Muscle layer of duodenum (tissue), 2 donors: Measurements from ENCODE around the gene DCBLD1.

Experiments
- H3K27ac ChIP-seq: one replicate; pipeline ENCODE4 v1.7.0; 2013; ENCODE audit warnings: mild to moderate bottlenecking, low read length
- H3K27me3 ChIP-seq: one replicate; pipeline ENCODE4 v1.7.0; 2013; ENCODE audit warnings: low read depth, mild to moderate bottlenecking, control low read depth, low read length
- H3K36me3 ChIP-seq, 2 donors: one replicate each; pipeline ENCODE4 v1.7.0; 2013; ENCODE audit warnings: low read length in 2 of 2, control low read depth in 1 of 2, mild to moderate bottlenecking in 1 of 2; ENCODE audit not compliant: insufficient read depth in 2 of 2, control insufficient read depth in 1 of 2
- H3K4me1 ChIP-seq, 2 donors: one replicate each; pipeline ENCODE4 v1.7.0; 2013; ENCODE audit warnings: low read length in 2 of 2, mild to moderate bottlenecking in 2 of 2, control low read depth in 1 of 2, moderate library complexity in 1 of 2; ENCODE audit not compliant: insufficient read depth in 2 of 2, control insufficient read depth in 1 of 2
- H3K4me3 ChIP-seq, 2 donors: one replicate each; pipeline ENCODE4 v1.7.0; 2013; ENCODE audit warnings: low read length in 2 of 2, low read depth in 1 of 2, mild to moderate bottlenecking in 1 of 2
- H3K9me3 ChIP-seq, 2 donors: one replicate each; pipeline ENCODE4 v1.7.0; 2013; ENCODE audit warnings: low read length in 2 of 2, control low read depth in 1 of 2, mild to moderate bottlenecking in 1 of 2; ENCODE audit not compliant: control insufficient read depth in 1 of 2
- donor health status: healthy.

DCBLD1 gene

DNA sequence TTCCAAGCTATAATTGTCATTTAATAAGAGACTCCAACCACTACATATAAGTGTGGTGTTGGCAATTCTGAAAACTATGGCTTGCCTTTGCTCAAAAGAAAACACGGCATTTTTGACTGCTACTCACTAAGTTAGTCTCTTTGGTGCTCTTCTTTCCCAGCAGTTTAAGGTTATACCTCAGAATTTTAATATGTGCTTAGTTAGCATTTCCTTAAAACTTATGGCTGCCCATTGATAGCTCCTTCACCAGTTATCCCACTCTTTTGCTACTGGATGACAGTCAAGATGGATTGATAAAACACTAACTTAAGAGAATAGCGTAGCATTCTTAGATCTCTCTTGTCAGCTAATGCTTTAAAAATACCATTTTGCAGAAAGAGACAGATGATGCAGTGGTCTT lies 85.8 kb downstream of the DCBLD1 start:
- H3K4me3 ChIP-seq: no peak overlapping the region
- H3K27ac ChIP-seq: no peak overlapping the region
- no peaks in the 10 kb centered on the region for H3K9me3 ChIP-seq
- peaks cover 31 to 42% of the 10 kb centered on the region in 2 donors for H3K36me3 ChIP-seq
- H3K4me1 ChIP-seq: no peaks in the 10 kb centered on the region
- no peaks in the 10 kb centered on the region for H3K27me3 ChIP-seq

DNA sequence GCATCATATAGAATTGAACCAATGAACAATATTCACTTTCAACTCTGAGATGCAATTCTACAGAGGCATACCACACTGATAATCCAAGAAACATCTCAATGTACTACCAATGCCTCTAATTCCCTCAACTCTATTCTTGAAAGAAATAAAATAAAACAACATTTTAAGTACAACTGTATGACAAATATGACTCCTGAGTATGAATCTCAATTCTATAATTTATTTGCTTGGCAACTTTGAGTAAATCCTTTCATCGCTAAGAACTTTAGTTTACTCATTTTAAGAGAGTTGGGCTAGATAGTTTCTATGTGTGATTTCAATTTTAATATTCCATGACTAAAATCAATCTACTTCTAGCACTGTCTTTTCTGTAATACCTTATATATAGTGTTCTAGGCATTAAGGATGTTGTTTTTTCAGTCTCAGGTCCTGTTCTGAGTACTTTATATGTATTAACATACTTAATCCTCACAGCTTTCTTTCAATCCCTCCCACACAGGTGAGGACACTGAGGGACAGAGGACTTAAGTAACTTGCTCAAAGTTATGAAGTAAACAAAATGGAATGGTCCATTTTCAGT lies 86.4 kb downstream of the DCBLD1 start:
- Histone ChIP-seq H3K27me3 (no peaks in the 10 kb centered on the region), H3K36me3 (peaks cover 33 to 43% of the 10 kb centered on the region in 2 donors)

DNA sequence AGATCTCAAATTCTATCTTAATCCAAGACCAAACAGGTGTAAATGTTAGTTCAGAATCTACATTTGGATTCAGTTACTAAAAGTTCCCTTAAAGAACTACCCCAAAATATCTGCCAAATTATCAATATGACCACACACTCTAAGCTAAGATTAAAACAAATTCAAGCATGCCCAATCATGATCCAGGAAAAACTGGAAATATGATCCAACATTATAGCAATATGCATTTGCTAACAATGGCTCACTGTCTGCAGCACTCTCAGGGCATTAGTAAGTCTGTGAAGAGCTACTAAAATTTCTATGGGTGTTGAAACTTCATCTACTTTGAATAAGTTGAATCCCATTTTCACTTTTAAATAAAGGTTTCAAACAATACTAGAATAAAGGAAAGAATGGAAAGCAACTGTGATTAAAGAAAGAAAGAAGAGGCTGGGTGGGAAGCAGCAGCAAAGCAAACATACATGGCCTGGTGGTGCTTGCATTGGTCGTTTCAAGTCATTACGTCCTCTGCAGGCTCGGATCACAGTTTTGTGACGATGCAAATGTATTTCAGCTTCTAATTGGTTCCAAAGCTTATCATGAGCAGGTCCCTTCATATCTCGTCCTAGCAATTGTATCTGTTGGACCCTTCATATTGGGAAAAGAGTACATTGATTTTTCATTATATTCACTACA lies 90.7 kb downstream of the DCBLD1 start:
- no peaks in the 10 kb centered on the region for H3K9me3 ChIP-seq
- peaks cover 33 to 35% of the 10 kb centered on the region in 2 donors for H3K36me3 ChIP-seq
- H3K27me3 ChIP-seq: no peaks in the 10 kb centered on the region
- no peaks in the 10 kb centered on the region for H3K4me1 ChIP-seq
- H3K27ac ChIP-seq: no peak overlapping the region
- H3K4me3 ChIP-seq: no peak overlapping the region

More for the DNA sequence above, 86.4 kb downstream of the DCBLD1 start:
- H3K4me1 ChIP-seq: no peaks in the 10 kb centered on the region
- H3K9me3 ChIP-seq: no peaks in the 10 kb centered on the region
- no peak overlapping the region for H3K4me3 ChIP-seq
- no peak overlapping the region for H3K27ac ChIP-seq

DNA sequence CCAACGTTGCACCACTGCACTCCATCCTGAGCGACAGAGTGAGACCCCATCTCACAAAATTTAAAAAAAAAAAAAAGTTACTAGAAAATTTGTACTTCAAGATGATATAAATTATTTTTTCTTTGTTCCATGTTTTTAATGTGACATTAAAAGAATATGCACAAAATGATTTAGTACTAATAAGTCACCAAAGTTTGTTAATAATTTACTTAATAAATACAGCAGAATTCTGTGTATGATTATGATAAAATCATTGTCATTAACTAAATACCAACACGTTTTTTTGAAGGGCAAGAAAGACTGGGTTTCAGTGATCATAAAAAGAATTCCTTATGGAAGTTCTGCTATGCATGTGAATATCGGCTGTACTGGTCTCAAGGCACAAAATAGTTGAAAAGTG lies 91.7 kb downstream of the DCBLD1 start:
- H3K4me1 ChIP-seq: no peaks in the 10 kb centered on the region
- no peak overlapping the region for H3K27ac ChIP-seq
- peaks cover 27 to 30% of the 10 kb centered on the region in 2 donors for H3K36me3 ChIP-seq
- no peaks in the 10 kb centered on the region for H3K27me3 ChIP-seq
- no peak overlapping the region for H3K4me3 ChIP-seq
- no peaks in the 10 kb centered on the region for H3K9me3 ChIP-seq

DNA sequence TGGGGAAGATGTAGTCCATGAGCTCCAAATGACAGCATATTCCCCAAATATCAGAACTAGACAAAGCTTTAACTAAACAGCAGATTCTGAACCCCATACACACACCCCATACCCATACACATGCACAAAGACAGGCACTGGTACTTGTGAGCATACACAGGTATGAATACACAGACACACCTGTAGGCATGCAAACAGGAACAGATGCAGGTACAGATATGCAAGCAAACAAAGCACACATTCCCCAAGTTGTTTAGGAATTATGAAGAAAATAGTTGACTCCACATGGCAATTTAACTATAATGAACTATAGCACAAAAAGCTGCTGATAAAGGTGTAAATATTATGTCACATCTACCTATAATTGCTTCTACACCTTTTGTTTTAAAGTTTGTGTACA lies 103.2 kb downstream of the DCBLD1 start:
- H3K9me3 ChIP-seq: no peaks in the 10 kb centered on the region
- no peak overlapping the region for H3K27ac ChIP-seq
- no peaks in the 10 kb centered on the region for H3K4me1 ChIP-seq
- H3K27me3 ChIP-seq: no peaks in the 10 kb centered on the region
- H3K4me3 ChIP-seq: no peak overlapping the region
- H3K36me3 ChIP-seq: peaks cover 8 to 12% of the 10 kb centered on the region in 2 donors

DNA sequence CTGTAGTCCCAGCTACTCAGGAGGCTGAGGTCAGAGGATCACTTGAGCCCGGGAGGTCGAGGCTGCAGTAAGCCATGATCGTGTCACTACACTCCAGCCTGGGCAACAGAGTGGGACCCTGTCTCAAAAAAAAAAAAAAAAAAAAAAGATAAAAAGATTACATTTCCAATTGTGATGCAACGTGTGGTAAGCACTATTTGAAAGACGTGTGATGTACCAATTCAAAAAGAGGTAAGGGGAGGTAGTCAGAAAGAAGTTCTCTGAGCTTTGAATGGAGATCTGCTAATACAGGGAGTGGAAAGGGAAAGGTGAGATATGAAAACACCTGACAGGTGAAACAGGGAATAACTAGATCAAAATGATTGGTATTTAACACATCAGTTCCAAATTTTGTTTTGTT lies 108.0 kb downstream of the DCBLD1 start:
- Histone ChIP-seq H3K4me3 (no peak overlapping the region), H3K27ac (no peak overlapping the region), H3K27me3 (no peaks in the 10 kb centered on the region), H3K9me3 (no peaks in the 10 kb centered on the region), H3K36me3 (peaks cover 6 to 8% of the 10 kb centered on the region in 2 donors), H3K4me1 (no peaks in the 10 kb centered on the region)

DNA sequence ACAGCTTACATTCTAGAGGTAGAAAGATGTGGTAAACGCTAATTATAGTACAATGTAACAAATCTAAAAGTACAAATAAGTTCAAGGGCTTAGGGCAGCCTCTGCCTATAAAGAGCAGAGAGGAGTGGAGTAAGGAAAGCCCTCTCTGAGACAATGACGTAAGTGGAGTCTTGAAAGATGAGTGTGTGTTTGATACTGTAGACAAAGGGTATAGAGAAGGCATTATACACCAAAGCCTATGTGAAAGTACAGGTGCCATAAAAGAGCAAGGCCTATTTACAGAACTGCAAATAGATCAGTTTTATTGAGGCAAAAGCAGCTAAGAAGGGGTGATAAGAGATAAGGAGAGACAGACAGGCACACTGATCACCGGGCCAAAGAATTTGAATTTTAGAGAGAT lies 108.9 kb downstream of the DCBLD1 start:
- Histone ChIP-seq H3K9me3 (no peaks in the 10 kb centered on the region), H3K27me3 (no peaks in the 10 kb centered on the region), H3K36me3 (peaks cover 6 to 8% of the 10 kb centered on the region in 2 donors), H3K27ac (no peak overlapping the region), H3K4me3 (no peak overlapping the region), H3K4me1 (no peaks in the 10 kb centered on the region)

DNA sequence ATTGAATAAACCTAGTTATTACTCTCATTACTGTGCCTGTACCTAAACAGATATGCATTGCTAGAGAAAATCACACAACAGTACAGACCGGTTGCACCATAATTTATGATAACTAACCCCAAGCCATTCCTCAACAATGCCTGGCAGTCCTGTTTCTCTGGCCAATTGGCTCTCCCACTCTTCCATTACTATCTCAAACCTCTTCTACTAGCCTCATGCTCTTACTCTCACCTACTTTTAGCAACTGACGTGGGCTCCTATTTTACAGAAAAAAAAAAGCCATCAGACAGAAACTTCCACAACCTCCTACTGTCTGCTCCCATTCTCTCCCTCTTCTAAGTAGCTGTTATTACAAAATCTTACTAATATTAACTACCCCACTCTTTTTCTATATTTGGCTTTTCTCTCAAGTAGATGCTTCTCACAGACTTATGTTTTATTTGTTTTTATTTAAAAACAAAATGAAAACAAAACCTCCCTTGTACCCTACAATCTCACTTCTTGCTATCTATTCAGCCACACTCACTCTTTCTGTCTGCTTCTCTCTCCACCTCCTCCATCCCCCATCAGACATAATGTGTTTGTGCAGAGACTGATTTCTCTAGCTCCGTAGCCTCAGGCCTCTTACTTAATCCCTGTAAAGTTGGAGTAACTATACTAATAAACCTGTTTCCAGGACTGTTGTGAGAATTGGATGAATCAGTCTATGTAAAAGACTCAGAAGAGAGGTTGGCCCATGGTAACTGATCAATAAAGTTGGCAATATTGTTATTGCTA lies 110.7 kb downstream of the DCBLD1 start:
- Histone ChIP-seq H3K4me3 (no peak overlapping the region), H3K9me3 (no peaks in the 10 kb centered on the region), H3K36me3 (peaks cover 8 to 13% of the 10 kb centered on the region in 2 donors), H3K27me3 (no peaks in the 10 kb centered on the region), H3K27ac (no peak overlapping the region), H3K4me1 (no peaks in the 10 kb centered on the region)

DNA sequence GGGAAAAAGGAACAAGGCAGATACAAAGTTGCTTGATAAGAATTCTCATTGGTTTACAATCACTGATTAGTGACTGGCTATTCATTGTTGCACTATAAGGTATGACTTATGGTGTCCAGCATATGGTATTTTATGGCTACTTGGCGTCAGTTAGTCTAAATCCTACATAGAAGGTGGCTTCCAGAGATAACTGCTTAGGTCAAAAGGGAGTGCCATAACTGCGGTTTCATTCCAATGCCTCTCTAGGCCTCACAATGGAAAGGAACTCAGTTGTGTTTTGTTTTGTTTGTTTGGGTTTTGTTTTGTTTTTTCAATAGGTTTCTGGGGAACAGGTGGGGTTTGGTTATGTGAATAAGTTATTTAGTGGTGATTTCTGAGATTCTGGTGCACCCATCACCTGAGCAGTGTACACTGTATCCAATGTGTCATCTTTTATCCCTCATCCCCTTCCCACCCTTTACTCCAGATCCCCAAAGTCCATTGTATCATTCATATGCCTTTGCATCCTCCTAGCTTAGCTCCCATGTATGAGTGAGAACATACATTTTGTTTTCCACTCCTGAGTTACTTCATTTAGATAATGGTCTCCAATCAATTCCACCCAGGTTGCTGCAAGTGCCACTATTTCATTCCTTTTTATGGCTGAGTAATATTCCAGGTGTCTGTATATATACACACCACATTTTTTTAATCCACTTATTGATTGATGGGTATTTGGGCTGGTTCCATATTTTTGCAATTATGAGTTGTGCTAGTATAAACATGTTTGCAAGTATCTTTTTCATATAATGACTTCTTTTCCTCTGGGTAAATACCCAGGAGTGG lies 112.8 kb downstream of the DCBLD1 start:
- Histone ChIP-seq H3K27me3 (no peaks in the 10 kb centered on the region), H3K36me3 (peaks cover 0 to 7% of the 10 kb centered on the region in 2 donors), H3K9me3 (no peaks in the 10 kb centered on the region), H3K4me1 (peaks cover 0 to 8% of the 10 kb centered on the region in 2 donors), H3K4me3 (no peak overlapping the region), H3K27ac (no peak overlapping the region)

DNA sequence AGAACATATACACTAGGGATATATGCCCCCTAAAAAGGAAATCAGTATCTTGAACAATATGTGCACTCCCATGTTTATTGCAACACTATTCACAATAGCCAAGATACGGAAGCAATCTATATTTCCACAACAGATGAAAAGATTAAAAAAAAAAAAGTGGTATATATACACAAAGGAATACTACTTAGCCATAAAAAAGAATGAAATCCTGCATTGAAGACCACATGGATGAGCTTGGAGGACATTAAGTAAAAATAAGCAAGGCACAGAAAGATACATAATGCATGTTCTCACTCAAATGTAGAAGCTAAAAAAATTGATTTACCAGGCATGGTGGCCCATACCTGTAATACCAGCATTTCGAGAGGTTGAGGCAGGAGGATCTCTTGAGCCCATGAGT lies 115.3 kb downstream of the DCBLD1 start:
- H3K4me3 ChIP-seq: no peak overlapping the region
- no peak overlapping the region for H3K27ac ChIP-seq
- H3K4me1 ChIP-seq: peaks cover 0 to 16% of the 10 kb centered on the region in 2 donors
- H3K9me3 ChIP-seq: no peaks in the 10 kb centered on the region
- H3K27me3 ChIP-seq: no peaks in the 10 kb centered on the region
- peaks cover 0 to 7% of the 10 kb centered on the region in 2 donors for H3K36me3 ChIP-seq
